ENCODE results near the gene WNT6. TPM values are rescaled to one million over a fixed set of nuclear protein-coding genes. Genes with fewer than 3 reads are reported as not detected.

The WNT6 gene
- total and polyA plus RNA-seq, 2 of the 8 experiments (the other 6 are each of a cell fraction or from before 2014, with no cell fraction given): not detected

- no peak overlapping the region for H4K8ac ChIP-seq (ENCODE audit: extremely low read depth, insufficient read depth, low read length)
- H3K23ac ChIP-seq (ENCODE audit: insufficient read length): no peak overlapping the region
- no peak overlapping the region for H2BK20ac ChIP-seq (ENCODE audit: low read length)
- H3K79me2 ChIP-seq (ENCODE audit: control insufficient read depth in 1 of 2, insufficient read depth in 2 of 2, low read length in 2 of 2): no peaks in the 10 kb centered on the region
- no peaks in the 10 kb centered on the region for H3K79me1 ChIP-seq (ENCODE audit: low read depth, low read length)
- H3K18ac ChIP-seq (ENCODE audit: extremely low read depth, low read length): no peak overlapping the region
- no peak overlapping the region for H2AK5ac ChIP-seq (ENCODE audit: low read depth, low read length)
- peaks cover 0 to 6% (median 0%) of the 10 kb centered on the region in 4 experiments; a peak in 1 of 8 replicates for H3K36me3 ChIP-seq (ENCODE audit: control insufficient read depth in 2 of 4, insufficient read depth in 4 of 4, low read length in 3 of 4)
- H2BK12ac ChIP-seq (ENCODE audit: low read depth, low read length): no peak overlapping the region
- no peak overlapping the region for H2BK15ac ChIP-seq (ENCODE audit: low read length)
- 73% methylated on average over 6 of the region's 6 CpGs; no CpG with 5 or more reads in 1 of the 2 experiments for WGBS, 2 experiments (ENCODE audit: extremely low coverage in 1 of 2, insufficient coverage in 1 of 2, insufficient read length in 1 of 2, insufficient replicate concordance in 2 of 2, low coverage in 1 of 2, low lambda C conversion rate in 2 of 2, missing lambda C conversion rate in 1 of 2)
- TF ChIP-seq KDM5A (IDR thresholded peaks at IDR 0.05; ENCODE audit: low read length) (no peak), EZH2 (IDR thresholded peaks at IDR 0.05; ENCODE audit: low read depth, low read length, severe bottlenecking) (peak; percentile 15)
- H3K14ac ChIP-seq (ENCODE audit: insufficient read length): no peak overlapping the region
- H4K20me1 ChIP-seq (replicated peaks in 1 of 2; ENCODE audit: control insufficient read depth in 1 of 2, insufficient read depth in 2 of 2, low read length in 2 of 2): peaks cover 14 to 16% of the 10 kb centered on the region in 2 experiments
- peaks cover 70 to 95% (median 88%) of the 10 kb centered on the region in 4 experiments for H3K27me3 ChIP-seq (replicated peaks in 1 of 4; ENCODE audit: control insufficient read depth in 3 of 4, extremely low read depth in 1 of 4, insufficient read depth in 3 of 4, low read length in 3 of 4)
- H3K4ac ChIP-seq (replicated peaks; ENCODE audit: insufficient read length, low read depth, low read length): no peak overlapping the region
- peaks cover 0 to 16% (median 5%) of the 10 kb centered on the region in 4 experiments; a peak in 6 of 7 replicates for H3K4me1 ChIP-seq (replicated peaks in 1 of 4; ENCODE audit: control insufficient read depth in 3 of 4, insufficient read depth in 4 of 4, low read length in 3 of 4)
- H4K91ac ChIP-seq (replicated peaks; ENCODE audit: insufficient read length, low read length): no peak overlapping the region
- H3K56ac ChIP-seq (replicated peaks; ENCODE audit: insufficient read length, low read depth, low read length): no peak overlapping the region
- H3K4me3 ChIP-seq (ENCODE audit: extremely low read depth in 1 of 4, insufficient read depth in 2 of 4, low read depth in 3 of 4, low read length in 4 of 4): no peak overlapping the region
- H3K27ac ChIP-seq (ENCODE audit: low read depth, low read length): no peak overlapping the region
- ChIA-PET CTCF (ENCODE audit: partially characterized antibody) (interaction anchor here (1.4 to 21.8 kb wide), 6 partner anchors 9 to 251 kb away, joined by 3 to 783 read pairs (median 14); partner anchors contain the start of gene WNT10A), POLR2A (ENCODE audit: partially characterized antibody) (interaction anchor here (1.6 to 1.9 kb wide), 2 partner anchors 9 to 30 kb away, joined by 3 to 4 read pairs; no protein-coding TSS in a partner anchor)
- FAIRE-seq: no peak
- no peak for DNase-seq (ENCODE audit: low read depth in 1 of 2, low spot score in 2 of 2)
- no peak overlapping the region for H3K9ac ChIP-seq (replicated peaks in 1 of 4; ENCODE audit: extremely low read depth in 1 of 4, low read depth in 3 of 4, low read length in 3 of 4)
- no peak overlapping the region for H4K5ac ChIP-seq (ENCODE audit: insufficient read length, low read depth, low read length)
- no peak overlapping the region for H2AFZ ChIP-seq (ENCODE audit: low read length)
- no peak overlapping the region for H3K4me2 ChIP-seq (ENCODE audit: insufficient read depth in 1 of 2, low read depth in 2 of 2, low read length in 2 of 2)
- H3K23me2 ChIP-seq (ENCODE audit: low read depth, low read length): peaks cover 3% of the 10 kb centered on the region; the same call in 1 of the 2 replicates
- H2BK5ac ChIP-seq (ENCODE audit: low read depth, low read length): no peak overlapping the region
- no peaks in the 10 kb centered on the region for H3K9me3 ChIP-seq (ENCODE audit: insufficient read depth in 2 of 2, low read depth in 1 of 2, low read length in 1 of 2)
- H2BK120ac ChIP-seq (replicated peaks; ENCODE audit: low read depth, low read length): no peak overlapping the region
Measured at GRCh38 chr2:218867900-218868299, 8.3 kb downstream of the WNT6 start.
